GM12864 (cell line): Measurements from ENCODE around the gene SRCAP.

Source experiments
- DNase-seq: peaks from one replicate; pipeline ENCODE4 v3.0.0-alpha.2; 2011; ENCODE audit warnings: low read depth
- H3K4me3 ChIP-seq: 2 replicates; pipeline ENCODE4 v1.5.1; 2011; ENCODE audit warnings: mild to moderate bottlenecking, low read depth, low read length, control low read depth
- CTCF ChIP-seq: IDR thresholded peaks from 2 replicates; pipeline ENCODE4 v1.5.1; 2011; ENCODE audit warnings: low read depth, mild to moderate bottlenecking, moderate library complexity, low read length, control low read depth, inconsistent platforms; ENCODE audit errors: missing control alignments

SRCAP gene

GRCh38 chr16:30748634-30749445 lies 49.9 kb downstream of the SRCAP start:
- TF ChIP-seq CTCF = no peak
- peak overlapping the region; percentile 78 for H3K4me3 ChIP-seq
- no peak for DNase-seq

GRCh38 chr16:30750201-30750600 lies 51.2 kb downstream of the SRCAP start:
- H3K4me3 ChIP-seq = no peak overlapping the region
- no peak for DNase-seq
- TF ChIP-seq CTCF = no peak

- H3K4me3 ChIP-seq = no peak overlapping the region
- no peak for TF ChIP-seq CTCF
- no peak for DNase-seq
Measured at GRCh38 chr16:30750876-30751465, 52.0 kb downstream of the SRCAP start.

- no peak for DNase-seq
- H3K4me3 ChIP-seq = no peak overlapping the region
- TF ChIP-seq CTCF = no peak
Measured at GRCh38 chr16:30753596-30753995, 54.6 kb downstream of the SRCAP start.

- no peak for DNase-seq
- no peak overlapping the region for H3K4me3 ChIP-seq
- no peak for TF ChIP-seq CTCF
Measured at GRCh38 chr16:30755955-30756780, 57.2 kb downstream of the SRCAP start.

GRCh38 chr16:30756781-30757100 lies 57.8 kb downstream of the SRCAP start:
- no peak overlapping the region for H3K4me3 ChIP-seq
- no peak for TF ChIP-seq CTCF
- DNase-seq = no peak
